Measurements from ENCODE around the gene GNPTG.

Gene GNPTG

DNA sequence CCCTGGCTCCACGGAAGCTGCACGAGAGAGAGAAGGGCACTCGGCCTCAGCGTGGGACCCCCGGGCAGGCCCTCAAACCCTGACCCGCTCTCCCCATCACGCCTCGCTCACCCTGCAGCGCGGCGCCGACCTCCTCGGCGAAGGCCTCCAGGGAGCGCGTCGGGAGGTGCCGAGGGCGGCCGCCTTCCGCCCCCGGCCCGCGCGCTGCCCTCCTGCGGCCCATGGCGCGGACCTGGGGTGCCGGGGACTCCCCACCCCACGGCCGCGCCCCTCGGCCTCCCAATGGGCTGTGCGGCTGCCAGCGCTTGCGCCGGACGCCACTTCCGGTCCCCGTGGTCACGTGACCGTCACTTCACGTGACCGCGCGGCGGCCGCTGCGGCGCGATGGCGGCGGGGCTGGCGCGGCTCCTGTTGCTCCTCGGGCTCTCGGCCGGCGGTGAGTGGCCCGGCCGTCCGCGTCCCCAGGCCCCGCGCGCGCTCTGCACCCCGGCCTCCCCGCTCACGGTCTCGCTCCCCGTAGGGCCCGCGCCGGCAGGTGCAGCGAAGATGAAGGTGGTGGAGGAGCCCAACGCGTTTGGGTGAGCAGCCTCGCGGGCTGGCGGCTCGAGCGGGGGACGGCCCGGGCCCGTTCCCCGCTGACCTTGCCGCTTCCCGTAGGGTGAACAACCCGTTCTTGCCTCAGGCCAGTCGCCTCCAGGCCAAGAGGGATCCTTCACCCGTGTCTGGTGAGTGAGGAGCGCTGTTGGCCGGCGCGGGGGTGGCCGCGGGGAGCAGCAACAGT lies at the start of gene GNPTG, which contains the start of gene TSR3:
TSS of gene GNPTG (plus strand) at position 350 of the 781 bp plus-strand sequence. CDS start at position 385, 35 bp downstream.
TSS of gene TSR3 (minus strand) at position 297 of the 781 bp plus-strand sequence. CDS start at position 223, 74 bp downstream.
- DNase-seq, result peak; percentile 61 to 70

GRCh38 chr16:1305823-1306222 lies 45.9 kb upstream of the GNPTG start:
- DNase-seq, result no peak

GRCh38 chr16:1306334-1306733 lies 45.4 kb upstream of the GNPTG start:
- no peak for DNase-seq

DNA sequence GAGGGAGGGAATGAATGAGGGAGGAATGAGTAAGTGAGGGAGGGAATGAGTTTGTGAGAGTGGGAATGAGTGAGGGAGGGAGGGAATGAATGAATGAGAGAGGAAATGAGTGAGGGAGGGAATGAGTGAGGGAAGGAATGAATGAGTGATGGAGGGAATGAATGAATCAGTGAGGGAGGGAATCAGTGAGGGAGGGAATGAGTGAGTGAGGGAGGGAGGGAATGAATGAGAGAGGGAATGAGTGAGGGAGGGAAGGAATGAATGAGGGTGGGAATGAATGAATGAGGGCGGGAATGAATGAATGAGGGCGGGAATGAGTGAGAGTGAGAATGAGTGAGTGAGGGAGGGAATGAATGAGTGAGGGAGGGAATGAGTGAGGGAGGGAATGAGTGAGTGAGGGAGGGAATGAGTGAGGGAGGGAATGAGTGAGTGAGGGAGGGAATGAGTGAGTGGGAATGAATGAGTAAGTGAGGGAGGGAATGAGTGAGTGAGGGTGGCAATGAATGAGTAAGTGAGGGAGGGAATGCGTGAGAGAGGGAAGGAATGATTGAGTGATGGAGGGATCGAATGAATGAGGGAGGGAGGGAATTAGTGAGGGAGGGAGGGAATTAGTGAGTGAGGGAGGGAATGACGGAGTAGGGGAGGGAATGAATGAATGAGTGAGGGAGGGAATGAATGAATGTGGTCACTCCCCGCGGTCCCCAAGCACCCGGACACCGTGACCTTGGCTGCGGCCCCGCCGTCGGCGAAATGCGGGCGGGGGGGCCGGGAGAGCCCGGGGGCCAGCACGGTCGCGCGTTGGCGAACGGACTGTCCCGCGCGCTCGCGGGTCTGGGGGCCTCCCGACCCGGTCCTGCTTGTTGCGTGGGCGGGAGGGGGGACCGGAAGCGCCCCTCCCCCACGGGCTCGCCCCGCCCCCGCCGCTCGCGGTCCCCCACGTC lies 43.4 kb upstream of the GNPTG start:
- no peak for DNase-seq

DNA sequence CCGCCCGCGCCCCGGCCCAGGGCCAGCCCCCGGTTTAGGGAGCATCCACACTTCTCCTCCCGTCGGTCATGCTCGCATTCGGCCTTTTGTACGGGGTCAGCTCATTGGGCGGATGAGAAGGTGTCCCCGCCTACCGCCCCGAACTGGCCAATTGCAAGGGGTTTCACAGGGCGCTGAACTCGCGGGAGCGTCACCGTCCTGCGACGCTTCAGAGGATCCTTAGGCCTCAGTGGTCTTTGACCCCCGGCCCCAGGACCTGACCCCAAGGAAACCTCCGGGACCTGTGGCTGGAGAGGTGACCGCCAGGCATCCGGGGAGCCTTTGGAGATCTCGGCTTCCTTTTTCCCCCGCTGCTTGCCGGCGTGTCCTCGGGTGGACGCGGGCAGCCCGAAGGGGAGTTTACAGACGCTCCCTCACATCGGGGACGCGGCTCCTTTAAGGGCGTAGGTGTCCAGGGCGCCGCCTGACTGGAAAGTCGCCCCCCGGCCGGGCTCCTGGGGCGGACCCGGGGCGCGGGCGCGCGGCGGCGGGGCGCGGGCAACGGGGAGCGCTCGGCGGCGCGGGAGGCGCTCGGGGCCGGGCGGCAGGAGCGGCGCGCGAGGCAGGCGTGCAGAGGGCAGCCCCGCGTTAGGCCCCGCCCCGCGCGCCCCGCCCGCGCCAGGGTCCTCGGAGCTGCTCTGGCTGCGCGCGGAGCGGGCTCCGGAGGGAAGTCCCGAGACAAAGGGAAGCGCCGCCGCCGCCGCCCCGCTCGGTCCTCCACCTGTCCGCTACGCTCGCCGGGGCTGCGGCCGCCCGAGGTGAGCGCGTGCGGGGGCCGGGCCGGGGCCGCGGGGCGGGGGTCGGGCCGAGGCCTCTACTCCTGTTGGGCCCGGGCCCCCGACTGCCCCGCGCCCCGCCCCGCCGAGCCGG lies 42.5 kb upstream of the GNPTG start, which contains the start of gene UBE2I:
TSS of gene UBE2I (plus strand) at position 660 of the 909 bp plus-strand sequence. CDS start 4,395 bp downstream, outside the sequence.
- DNase-seq, result peak; percentile 96

DNA sequence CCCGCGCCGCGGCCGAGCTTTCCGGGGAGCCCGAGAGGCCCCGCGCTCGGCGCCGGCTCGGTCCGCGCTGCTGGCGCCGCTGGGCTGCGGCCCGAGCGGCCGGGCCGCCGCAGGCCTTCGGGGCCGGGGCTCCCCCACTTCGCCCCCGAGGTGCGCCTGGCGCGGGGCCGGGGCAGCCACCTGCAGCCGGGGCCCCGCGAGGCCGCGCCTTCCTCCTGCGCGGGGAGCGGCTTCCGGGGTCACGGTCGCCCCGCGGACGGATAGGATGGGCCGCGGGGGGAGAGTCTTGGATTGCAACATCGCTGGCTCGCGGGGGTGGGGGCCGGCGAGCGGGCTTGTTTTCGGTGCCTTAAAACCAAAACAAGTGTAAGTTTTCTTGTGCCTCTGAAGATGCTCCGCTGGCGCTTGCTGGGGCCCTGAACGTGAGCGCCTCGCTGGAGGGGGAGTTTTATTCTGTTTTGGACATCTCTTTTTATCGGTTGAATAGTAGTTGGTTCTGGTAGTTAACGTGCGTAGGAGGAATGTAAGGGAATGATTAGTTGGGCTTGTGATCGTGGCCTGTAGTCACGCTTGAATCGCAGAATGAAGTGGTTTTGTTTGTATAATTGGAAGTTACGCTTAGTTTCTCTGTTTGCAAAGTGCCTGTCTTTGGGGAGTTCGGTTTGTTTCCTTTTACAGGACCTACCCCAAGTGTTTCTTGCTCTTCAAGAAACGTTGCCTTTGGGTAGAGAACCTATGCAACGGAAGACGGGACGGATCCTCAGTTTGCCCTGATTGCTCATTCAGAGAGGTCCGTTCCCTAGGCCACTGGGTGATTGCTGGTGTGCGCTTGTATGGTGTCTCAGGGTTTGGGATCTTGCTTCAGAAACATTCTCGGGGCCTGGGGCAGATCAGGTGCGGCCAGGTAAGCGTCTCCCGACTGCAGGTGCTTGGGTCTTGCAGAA lies 41.6 kb upstream of the GNPTG start:
- peak in 1 of 2 experiments; percentile 29 for DNase-seq

DNA sequence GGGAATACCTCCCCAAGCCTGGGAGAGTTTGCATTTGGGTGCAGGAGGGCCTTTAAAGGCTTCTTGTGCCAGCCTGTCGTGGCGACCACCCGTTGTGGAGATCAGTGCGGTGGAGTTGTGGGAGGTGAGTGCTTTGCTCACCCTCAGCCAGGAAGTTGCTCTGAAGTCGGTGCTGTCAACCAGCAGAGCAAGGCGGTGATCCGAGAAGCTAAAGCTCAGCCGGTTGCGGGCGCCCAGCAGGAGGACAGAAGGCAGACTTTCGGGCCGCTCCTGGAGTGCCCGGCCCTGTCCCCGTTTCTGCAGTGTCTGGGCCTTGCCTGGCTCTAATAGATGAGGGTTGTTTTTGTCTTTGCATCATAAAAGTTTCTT lies 40.9 kb upstream of the GNPTG start:
- DNase-seq, result no peak

GRCh38 chr16:1311212-1311737 lies 40.5 kb upstream of the GNPTG start:
- no peak for DNase-seq

DNA sequence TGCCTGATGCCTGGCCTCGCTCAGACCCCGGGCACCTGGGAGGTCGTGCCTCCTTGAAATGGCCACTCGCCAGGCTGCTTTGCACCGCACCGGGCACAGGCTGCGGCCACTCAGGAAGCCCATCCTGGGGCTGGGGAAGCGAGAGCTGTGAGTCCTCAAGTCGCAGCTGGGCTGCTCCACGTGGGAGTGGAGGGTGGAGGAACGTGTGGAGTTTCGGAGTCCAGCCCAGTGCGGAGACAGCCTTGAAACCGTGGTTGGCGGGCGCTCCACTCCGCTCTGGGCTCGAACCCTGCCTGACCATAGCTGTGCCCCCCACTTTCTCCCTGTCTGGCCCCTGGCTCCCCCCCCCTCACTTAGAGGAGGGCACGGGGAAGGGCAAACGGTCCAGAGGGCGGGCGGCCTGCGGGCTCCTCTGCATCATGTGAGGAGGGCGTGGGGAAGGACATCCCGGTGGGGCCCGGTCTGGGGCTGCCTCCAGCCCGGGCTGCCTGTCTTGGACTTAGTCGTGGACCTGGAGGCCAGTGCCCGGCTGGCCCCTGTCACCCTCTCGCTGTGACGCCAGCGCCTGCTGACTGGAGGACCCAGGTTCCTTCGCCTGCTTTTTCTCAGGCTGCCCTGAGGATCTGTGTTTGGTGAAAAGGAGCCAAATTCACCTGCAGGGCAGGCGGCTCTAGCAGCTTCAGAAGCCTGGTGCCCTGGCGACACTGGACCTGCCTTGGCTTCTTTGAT lies 39.8 kb upstream of the GNPTG start:
- DNase-seq, result no peak

DNA sequence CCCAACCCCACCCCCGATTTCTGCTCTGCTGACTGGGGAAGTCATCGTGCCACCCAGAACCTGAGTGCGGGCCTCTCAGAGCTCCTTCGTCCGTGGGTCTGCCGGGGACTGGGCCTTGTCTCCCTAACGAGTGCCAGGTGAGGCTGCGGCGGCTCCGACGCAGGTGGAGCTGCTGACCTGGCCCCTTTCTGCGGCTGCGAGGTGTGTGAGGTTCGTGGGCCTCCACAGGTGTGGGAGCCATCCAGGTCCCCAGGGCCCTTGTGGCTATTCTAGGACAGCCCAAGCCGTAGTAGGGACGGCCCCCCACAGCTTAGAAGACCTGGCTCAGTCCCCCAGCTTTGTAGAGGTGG lies 39.3 kb upstream of the GNPTG start:
- no peak for DNase-seq

- DNase-seq, result no peak
Observed at GRCh38 chr16:1312903-1313302, 38.8 kb upstream of the GNPTG start.

GRCh38 chr16:1313721-1314369 lies 37.9 kb upstream of the GNPTG start:
- no peak for DNase-seq

DNA sequence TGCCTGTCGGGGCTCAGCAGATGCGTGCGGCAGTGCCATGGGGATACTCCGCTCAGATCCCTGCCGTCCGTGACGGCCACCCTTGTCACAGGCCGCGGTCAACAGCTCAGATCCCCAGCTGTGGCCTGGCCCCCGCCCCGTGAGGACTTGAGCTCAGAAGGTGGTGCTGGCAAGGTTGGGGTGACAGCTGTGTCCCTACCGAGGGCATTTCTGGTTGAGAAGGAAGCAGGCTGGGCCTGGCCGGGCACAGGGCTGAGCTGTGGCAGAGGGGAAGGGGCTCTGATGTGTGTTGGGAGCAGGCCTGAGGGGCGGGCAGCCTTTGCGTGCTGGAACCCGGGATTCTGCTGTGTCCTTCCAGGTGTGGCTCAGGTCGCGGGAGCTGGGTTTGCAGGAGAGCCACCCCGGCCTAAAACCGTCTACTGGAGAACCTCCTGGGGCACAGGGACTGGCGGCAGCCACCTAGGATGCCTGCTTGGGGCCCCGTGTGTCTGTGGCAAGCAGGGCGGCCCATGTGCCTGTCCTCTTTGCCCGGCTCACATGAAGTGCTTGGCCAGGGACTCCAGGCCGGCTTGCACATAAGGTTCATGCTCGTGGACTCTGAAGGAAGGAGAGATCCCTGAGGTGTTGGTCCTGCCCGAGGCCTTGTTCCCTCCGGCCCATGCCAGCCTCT lies 37.2 kb upstream of the GNPTG start:
- no peak for DNase-seq

GRCh38 chr16:1315081-1316032 lies 36.4 kb upstream of the GNPTG start:
- no peak for DNase-seq

DNA sequence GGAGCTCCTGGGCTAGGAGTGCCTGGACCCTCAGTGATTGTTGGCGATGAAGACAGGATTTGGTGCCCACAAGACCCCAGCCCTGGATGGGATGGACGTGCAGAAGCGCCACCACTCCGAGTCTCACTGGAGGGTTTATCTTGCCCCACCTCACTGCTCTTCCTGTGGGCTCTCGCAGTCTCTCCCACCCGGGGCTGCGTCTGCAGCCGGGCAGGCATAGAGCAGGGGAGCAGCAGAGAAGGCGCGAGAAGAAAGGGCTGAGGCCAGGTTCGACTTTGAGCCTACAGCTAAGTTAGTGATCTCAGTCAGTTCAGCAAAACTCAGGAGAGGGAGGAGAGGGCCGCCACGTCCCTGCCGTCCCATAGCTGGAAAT lies 35.7 kb upstream of the GNPTG start:
- DNase-seq, result no peak

GRCh38 chr16:1317479-1318267 lies 34.1 kb upstream of the GNPTG start:
- no peak for DNase-seq

DNA sequence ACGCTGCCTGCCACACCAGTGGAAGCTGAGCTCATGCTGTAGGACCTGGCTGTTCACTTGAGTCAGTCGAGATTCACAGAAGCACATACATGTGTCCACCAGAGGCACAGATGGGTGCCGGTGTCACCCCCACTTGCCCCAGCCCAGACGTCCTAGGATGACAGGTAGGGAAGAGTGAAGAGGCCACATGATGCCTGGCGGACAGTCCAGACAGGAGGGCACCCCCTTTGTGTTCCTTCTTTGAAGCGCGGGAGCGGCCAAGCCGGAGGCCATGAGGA lies 33.5 kb upstream of the GNPTG start:
- no peak for DNase-seq

- no peak for DNase-seq
Observed at GRCh38 chr16:1319041-1319440, 32.7 kb upstream of the GNPTG start.

Measured in activated CD4-positive, alpha-beta T cell treated with anti-CD3 and anti-CD28 coated beads, Interleukin-2, amount 50 U/mL, for 4 hours (primary cell).